Measurements from ENCODE around the gene LRRC71.
A peak's percentile ranks its signal among the peaks of the same experiment; 100 is the strongest.

Gene LRRC71

GRCh38 chr1:156903328-156904091 lies 16.9 kb upstream of the LRRC71 start:
- H3K4me1 ChIP-seq (ENCODE audit: control insufficient read depth, insufficient read depth, low read length): no peaks in the 10 kb centered on the region
- no peak overlapping the region for H3K27ac ChIP-seq (ENCODE audit: extremely low read depth, low read depth, low read length)
- POLR2A ChIA-PET: no interaction called here
- H3K4me3 ChIP-seq (ENCODE audit: low read depth, low read length): no peak overlapping the region
- no peaks in the 10 kb centered on the region for H3K36me3 ChIP-seq (ENCODE audit: control insufficient read depth in 2 of 2, insufficient read depth in 1 of 2, low read length in 2 of 2)
- CTCF ChIA-PET: interaction anchor here (0.6 to 2.2 kb wide), 3 partner anchors 16 to 24 kb away, joined by 3 to 7 read pairs (median 4); no protein-coding TSS in a partner anchor
- TF ChIP-seq, protein P1, sequence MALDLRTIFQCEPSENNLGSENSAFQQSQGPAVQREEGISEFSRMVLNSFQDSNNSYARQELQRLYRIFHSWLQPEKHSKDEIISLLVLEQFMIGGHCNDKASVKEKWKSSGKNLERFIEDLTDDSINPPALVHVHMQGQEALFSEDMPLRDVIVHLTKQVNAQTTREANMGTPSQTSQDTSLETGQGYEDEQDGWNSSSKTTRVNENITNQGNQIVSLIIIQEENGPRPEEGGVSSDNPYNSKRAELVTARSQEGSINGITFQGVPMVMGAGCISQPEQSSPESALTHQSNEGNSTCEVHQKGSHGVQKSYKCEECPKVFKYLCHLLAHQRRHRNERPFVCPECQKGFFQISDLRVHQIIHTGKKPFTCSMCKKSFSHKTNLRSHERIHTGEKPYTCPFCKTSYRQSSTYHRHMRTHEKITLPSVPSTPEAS (tag by site-specific recombination; IDR thresholded peaks at IDR 0.05): no peak
- TF ChIP-seq, protein P2, sequence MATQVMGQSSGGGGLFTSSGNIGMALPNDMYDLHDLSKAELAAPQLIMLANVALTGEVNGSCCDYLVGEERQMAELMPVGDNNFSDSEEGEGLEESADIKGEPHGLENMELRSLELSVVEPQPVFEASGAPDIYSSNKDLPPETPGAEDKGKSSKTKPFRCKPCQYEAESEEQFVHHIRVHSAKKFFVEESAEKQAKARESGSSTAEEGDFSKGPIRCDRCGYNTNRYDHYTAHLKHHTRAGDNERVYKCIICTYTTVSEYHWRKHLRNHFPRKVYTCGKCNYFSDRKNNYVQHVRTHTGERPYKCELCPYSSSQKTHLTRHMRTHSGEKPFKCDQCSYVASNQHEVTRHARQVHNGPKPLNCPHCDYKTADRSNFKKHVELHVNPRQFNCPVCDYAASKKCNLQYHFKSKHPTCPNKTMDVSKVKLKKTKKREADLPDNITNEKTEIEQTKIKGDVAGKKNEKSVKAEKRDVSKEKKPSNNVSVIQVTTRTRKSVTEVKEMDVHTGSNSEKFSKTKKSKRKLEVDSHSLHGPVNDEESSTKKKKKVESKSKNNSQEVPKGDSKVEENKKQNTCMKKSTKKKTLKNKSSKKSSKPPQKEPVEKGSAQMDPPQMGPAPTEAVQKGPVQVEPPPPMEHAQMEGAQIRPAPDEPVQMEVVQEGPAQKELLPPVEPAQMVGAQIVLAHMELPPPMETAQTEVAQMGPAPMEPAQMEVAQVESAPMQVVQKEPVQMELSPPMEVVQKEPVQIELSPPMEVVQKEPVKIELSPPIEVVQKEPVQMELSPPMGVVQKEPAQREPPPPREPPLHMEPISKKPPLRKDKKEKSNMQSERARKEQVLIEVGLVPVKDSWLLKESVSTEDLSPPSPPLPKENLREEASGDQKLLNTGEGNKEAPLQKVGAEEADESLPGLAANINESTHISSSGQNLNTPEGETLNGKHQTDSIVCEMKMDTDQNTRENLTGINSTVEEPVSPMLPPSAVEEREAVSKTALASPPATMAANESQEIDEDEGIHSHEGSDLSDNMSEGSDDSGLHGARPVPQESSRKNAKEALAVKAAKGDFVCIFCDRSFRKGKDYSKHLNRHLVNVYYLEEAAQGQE (tag by site-specific recombination; IDR thresholded peaks at IDR 0.05): no peak
- TF ChIP-seq ZSCAN23 (tag by site-specific recombination; IDR thresholded peaks at IDR 0.05) (no peak), ZBTB26 (tag by site-specific recombination; optimal IDR thresholded peaks at IDR 0.05) (no peak), ZNF555 (tag by site-specific recombination; conservative IDR thresholded peaks at IDR 0.05) (no peak), ZNF792 (tag by site-specific recombination; IDR thresholded peaks at IDR 0.05) (no peak), ZFHX2 (tag by site-specific recombination; conservative IDR thresholded peaks at IDR 0.05) (peak; percentile 55), EGR2 (tag by site-specific recombination; IDR thresholded peaks at IDR 0.05; ENCODE audit: low read depth) (peak; percentile 77)
- TF ChIP-seq, protein P3, sequence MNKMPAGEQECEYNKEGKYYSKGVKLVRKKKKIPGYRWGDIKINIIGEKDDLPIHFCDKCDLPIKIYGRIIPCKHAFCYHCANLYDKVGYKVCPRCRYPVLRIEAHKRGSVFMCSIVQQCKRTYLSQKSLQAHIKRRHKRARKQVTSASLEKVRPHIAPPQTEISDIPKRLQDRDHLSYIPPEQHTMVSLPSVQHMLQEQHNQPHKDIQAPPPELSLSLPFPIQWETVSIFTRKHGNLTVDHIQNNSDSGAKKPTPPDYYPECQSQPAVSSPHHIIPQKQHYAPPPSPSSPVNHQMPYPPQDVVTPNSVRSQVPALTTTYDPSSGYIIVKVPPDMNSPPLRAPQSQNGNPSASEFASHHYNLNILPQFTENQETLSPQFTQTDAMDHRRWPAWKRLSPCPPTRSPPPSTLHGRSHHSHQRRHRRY (tag by site-specific recombination; IDR thresholded peaks at IDR 0.05): no peak
- TF ChIP-seq, protein P4, sequence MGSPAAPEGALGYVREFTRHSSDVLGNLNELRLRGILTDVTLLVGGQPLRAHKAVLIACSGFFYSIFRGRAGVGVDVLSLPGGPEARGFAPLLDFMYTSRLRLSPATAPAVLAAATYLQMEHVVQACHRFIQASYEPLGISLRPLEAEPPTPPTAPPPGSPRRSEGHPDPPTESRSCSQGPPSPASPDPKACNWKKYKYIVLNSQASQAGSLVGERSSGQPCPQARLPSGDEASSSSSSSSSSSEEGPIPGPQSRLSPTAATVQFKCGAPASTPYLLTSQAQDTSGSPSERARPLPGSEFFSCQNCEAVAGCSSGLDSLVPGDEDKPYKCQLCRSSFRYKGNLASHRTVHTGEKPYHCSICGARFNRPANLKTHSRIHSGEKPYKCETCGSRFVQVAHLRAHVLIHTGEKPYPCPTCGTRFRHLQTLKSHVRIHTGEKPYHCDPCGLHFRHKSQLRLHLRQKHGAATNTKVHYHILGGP (tag by site-specific recombination; IDR thresholded peaks at IDR 0.05): no peak
- no peaks in the 10 kb centered on the region for H3K9me3 ChIP-seq (ENCODE audit: control insufficient read depth, insufficient read depth, low read depth, low read length)

DNA sequence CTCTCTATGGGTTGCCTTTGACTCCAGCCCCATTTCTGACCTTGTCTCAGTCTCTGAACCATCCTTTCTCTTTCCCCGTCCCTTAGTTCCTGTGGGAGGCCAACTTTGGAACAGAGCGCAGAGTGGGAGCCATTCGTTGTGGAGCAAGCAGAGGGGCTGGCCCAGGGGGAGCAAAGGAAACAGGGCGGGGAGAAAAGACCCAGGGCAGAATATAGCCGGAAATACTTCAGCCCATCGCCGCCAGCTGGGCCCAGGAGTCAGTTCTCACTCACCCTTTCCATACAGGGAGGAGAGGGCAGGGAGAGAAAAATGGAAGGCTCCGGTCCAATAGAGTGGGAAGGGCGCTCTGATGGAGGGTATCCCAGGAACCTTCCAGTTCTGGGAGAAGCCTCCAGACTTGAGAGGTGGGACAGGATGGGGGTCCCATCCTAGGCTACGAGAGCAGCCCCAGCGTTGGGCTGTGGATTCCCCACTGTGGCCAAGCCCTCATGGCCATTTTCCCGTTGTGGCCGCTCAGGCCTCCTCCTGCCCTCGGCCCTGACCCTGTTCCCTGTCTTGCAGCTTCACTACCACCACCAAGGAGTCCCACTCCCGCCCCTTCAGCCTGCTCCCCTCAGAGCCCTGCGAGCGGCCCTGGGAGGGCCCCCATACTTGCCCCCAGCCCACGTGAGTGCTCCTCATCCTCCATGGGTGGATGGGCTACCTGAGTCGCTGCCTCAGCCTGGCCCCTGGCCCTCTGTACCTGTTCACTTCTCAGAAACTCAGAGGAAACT lies 16.1 kb upstream of the LRRC71 start:
- no peaks in the 10 kb centered on the region for H3K4me1 ChIP-seq (ENCODE audit: control insufficient read depth, insufficient read depth, low read length)
- H3K4me3 ChIP-seq (ENCODE audit: low read depth, low read length): no peak overlapping the region
- H3K27ac ChIP-seq (ENCODE audit: extremely low read depth, low read depth, low read length): no peak overlapping the region
- H3K36me3 ChIP-seq (ENCODE audit: control insufficient read depth in 2 of 2, insufficient read depth in 1 of 2, low read length in 2 of 2): no peaks in the 10 kb centered on the region
- no peaks in the 10 kb centered on the region for H3K9me3 ChIP-seq (ENCODE audit: control insufficient read depth, insufficient read depth, low read depth, low read length)
- CTCF ChIA-PET: interaction anchor here (1.1 to 2.2 kb wide), 2 partner anchors 15 to 23 kb away, joined by 3 to 7 read pairs; no protein-coding TSS in a partner anchor
- TF ChIP-seq ZNF362 (tag by site-specific recombination; IDR thresholded peaks at IDR 0.05): no peak
- no peak for TF ChIP-seq ZNF843 (tag by site-specific recombination; IDR thresholded peaks at IDR 0.05)
- TF ChIP-seq REPIN1 (tag by site-specific recombination; IDR thresholded peaks at IDR 0.05; ENCODE audit: low read depth): no peak
- TF ChIP-seq ZNF23 (tag by site-specific recombination; IDR thresholded peaks at IDR 0.05; ENCODE audit: borderline replicate concordance): no peak
- no peak for TF ChIP-seq ZBTB8A (tag by site-specific recombination; IDR thresholded peaks at IDR 0.05)
- TF ChIP-seq, protein P5, sequence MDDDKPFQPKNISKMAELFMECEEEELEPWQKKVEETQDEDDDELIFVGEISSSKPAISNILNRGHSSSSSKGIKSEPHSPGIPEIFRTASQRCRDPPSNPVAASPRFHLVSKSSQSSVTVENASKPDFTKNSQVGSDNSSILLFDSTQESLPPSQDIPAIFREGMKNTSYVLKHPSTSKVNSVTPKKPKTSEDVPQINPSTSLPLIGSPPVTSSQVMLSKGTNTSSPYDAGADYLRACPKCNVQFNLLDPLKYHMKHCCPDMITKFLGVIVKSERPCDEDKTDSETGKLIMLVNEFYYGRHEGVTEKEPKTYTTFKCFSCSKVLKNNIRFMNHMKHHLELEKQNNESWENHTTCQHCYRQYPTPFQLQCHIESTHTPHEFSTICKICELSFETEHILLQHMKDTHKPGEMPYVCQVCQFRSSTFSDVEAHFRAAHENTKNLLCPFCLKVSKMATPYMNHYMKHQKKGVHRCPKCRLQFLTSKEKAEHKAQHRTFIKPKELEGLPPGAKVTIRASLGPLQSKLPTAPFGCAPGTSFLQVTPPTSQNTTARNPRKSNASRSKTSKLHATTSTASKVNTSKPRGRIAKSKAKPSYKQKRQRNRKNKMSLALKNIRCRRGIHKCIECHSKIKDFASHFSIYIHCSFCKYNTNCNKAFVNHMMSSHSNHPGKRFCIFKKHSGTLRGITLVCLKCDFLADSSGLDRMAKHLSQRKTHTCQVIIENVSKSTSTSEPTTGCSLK (tag by site-specific recombination; IDR thresholded peaks at IDR 0.05): no peak
- POLR2A ChIA-PET: no interaction called here
